GM12864 (cell line): ENCODE measurements around the gene OCRL.

Experiments
- DNase-seq: peaks from one replicate; pipeline ENCODE4 v3.0.0-alpha.2; 2011; ENCODE audit warnings: low read depth
- H3K4me3 ChIP-seq: 2 replicates; pipeline ENCODE4 v1.5.1; 2011; ENCODE audit warnings: mild to moderate bottlenecking, low read depth, low read length, control low read depth
- CTCF ChIP-seq: IDR thresholded peaks from 2 replicates; pipeline ENCODE4 v1.5.1; 2011; ENCODE audit warnings: low read depth, mild to moderate bottlenecking, moderate library complexity, low read length, control low read depth, inconsistent platforms; ENCODE audit errors: missing control alignments

The OCRL gene

GRCh38 chrX:129612396-129612795 lies 72.3 kb downstream of the OCRL start:
- DNase-seq: no peak
- no peak overlapping the region for H3K4me3 ChIP-seq
- no peak for TF ChIP-seq CTCF

GRCh38 chrX:129613596-129613995 lies 73.5 kb downstream of the OCRL start:
- no peak for TF ChIP-seq CTCF
- no peak overlapping the region for H3K4me3 ChIP-seq
- DNase-seq: no peak

GRCh38 chrX:129614481-129615255 lies 74.6 kb downstream of the OCRL start:
- no peak overlapping the region for H3K4me3 ChIP-seq
- no peak for TF ChIP-seq CTCF
- no peak for DNase-seq

- no peak for DNase-seq
- no peak overlapping the region for H3K4me3 ChIP-seq
- TF ChIP-seq CTCF: no peak
Measured at GRCh38 chrX:129617420-129617819, 77.4 kb downstream of the OCRL start.

GRCh38 chrX:129618997-129619396 lies 78.9 kb downstream of the OCRL start:
- DNase-seq: no peak
- H3K4me3 ChIP-seq: no peak overlapping the region
- TF ChIP-seq CTCF: no peak

GRCh38 chrX:129622757-129623301 lies 82.8 kb downstream of the OCRL start:
- TF ChIP-seq CTCF: no peak
- no peak for DNase-seq
- no peak overlapping the region for H3K4me3 ChIP-seq

GRCh38 chrX:129626026-129626425 lies 86.0 kb downstream of the OCRL start:
- no peak for DNase-seq
- TF ChIP-seq CTCF: no peak

More at GRCh38 chrX:129626026-129626425, 86.0 kb downstream of the OCRL start:
- H3K4me3 ChIP-seq: no peak overlapping the region
